Activated T-helper 17 cell treated with anti-CD3 and anti-CD28 coated beads, Interleukin-2, amount 50 U/mL, for 72 hours (primary cell): ENCODE measurements around the gene RLF. TPM values are rescaled to one million over a fixed set of nuclear protein-coding genes. Genes with fewer than 3 reads are reported as not detected.

Experiments
- total RNA-seq, 2 donors: library from RNA; stranded (reverse); gene quantifications; one replicate each; pipeline ENCODE4 v1.2.3, GENCODE V29; 2022

Gene RLF
- total RNA-seq, 2 donors from 2014 or later = 16.5 to 50.9 TPM

Other genes with a start within 250 kb of the RLF start
- 10 to 100 TPM in 1 of 2 donors, 1 to 10 TPM in 1; 8.1 to 10.3 TPM for gene MFSD2A, start 206.2 kb upstream of the RLF start, total RNA-seq
- 100 to 1,000 TPM; 405 to 687 TPM for gene CAP1, start 120.7 kb upstream of the RLF start, total RNA-seq
- gene PPT1, start 64.1 kb upstream of the RLF start, total RNA-seq = 100 to 1,000 TPM in 1 of 2 donors, 10 to 100 TPM in 1; 56.1 to 107 TPM
- under 1 TPM in 1 of 2 donors, not detected in 1; 0.50 TPM for gene TMCO2, start 86.5 kb downstream of the RLF start, total RNA-seq
- gene ZMPSTE24, start 96.8 kb downstream of the RLF start, total RNA-seq = 10 to 100 TPM; 26.1 to 36.4 TPM
- 10 to 100 TPM in 1 of 2 donors, 1 to 10 TPM in 1; 7.5 to 18.9 TPM for gene COL9A2, start 155.9 kb downstream of the RLF start, total RNA-seq
- gene SMAP2, start 212.3 kb downstream of the RLF start, total RNA-seq = 100 to 1,000 TPM; 219 to 280 TPM